Activated CD4-positive, alpha-beta T cell treated with anti-CD3 and anti-CD28 coated beads, Interleukin-2, amount 10 ng/mL, durations not matched to agents 7 days and 5 days (primary cell): ENCODE data around the gene PRIMPOL. TPM values are rescaled to one million over a fixed set of nuclear protein-coding genes. Genes with fewer than 3 reads are reported as not detected.
A peak's percentile ranks its signal among the peaks of the same experiment; 100 is the strongest.
"Not testable (repeated sequence)": the region's sequence is repeated elsewhere in the genome, so short reads cannot be mapped to it uniquely, and the experiment has no call there.

ENCODE experiments used
- CTCF ChIA-PET: fragments of 350-600 bp; sonication (Branson Sonifier 250); formaldehyde crosslinking; loops from one replicate; lab custom pipeline; 2021; ENCODE audit warnings: antibody characterized with exemption; lab: Charles Lee
- POLR2A ChIA-PET: fragments of 350-600 bp; sonication (Branson Sonifier 250); formaldehyde crosslinking; loops from one replicate; lab custom pipeline; 2021; ENCODE audit warnings: antibody characterized with exemption; lab: Charles Lee
- DNase-seq: peaks from one replicate; pipeline ENCODE4 v3.0.0-alpha.2; 2020
- H3K27ac Mint-ChIP-seq: one replicate; pipeline ENCODE4 v1.8.0; 2021; ENCODE audit warnings: mild to moderate bottlenecking, moderate library complexity, mixed read lengths
- H3K27me3 Mint-ChIP-seq: one replicate; pipeline ENCODE4 v1.8.0; 2021; ENCODE audit warnings: mixed read lengths
- H3K36me3 Mint-ChIP-seq: one replicate; pipeline ENCODE4 v1.8.0; 2021; ENCODE audit warnings: low read depth, mixed read lengths
- H3K4me1 Mint-ChIP-seq: one replicate; pipeline ENCODE4 v1.8.0; 2021; ENCODE audit warnings: mixed read lengths
- H3K4me3 Mint-ChIP-seq: one replicate; pipeline ENCODE4 v1.8.0; 2021; ENCODE audit warnings: mild to moderate bottlenecking, moderate library complexity, mixed read lengths
- H3K9me3 Mint-ChIP-seq: one replicate; pipeline ENCODE4 v1.8.0; 2021; ENCODE audit warnings: mixed read lengths
- total RNA-seq, 2 experiments: library from RNA; stranded (reverse); gene quantifications; one replicate each; pipeline ENCODE4 v1.2.3, GENCODE V29; 2021

PRIMPOL gene
- total RNA-seq, 2 experiments from 2014 or later, result 20.2 to 21.4 TPM

- peaks cover 71% of the 10 kb centered on the region for H3K4me1 Mint-ChIP-seq
- peaks cover 60% of the 10 kb centered on the region for H3K36me3 Mint-ChIP-seq
- H3K27me3 Mint-ChIP-seq, result no peaks in the 10 kb centered on the region
- no peaks in the 10 kb centered on the region for H3K9me3 Mint-ChIP-seq
- peak overlapping the region; percentile 29 for H3K27ac Mint-ChIP-seq
- ChIA-PET POLR2A (no interaction called here), CTCF (no interaction called here)
- peak; percentile 22 for DNase-seq
- H3K4me3 Mint-ChIP-seq, result peak overlapping the region; percentile 17
Measured at GRCh38 chr4:184644553-184645307, 4.8 kb upstream of the PRIMPOL start.

- CTCF ChIA-PET, result interaction anchor here (1.0 kb wide), 1 partner anchor 9 kb away, joined by 4 read pairs; no protein-coding TSS in a partner anchor
- H3K9me3 Mint-ChIP-seq, result no peaks in the 10 kb centered on the region
- peak overlapping the region; percentile 96 for H3K4me3 Mint-ChIP-seq
- POLR2A ChIA-PET, result interaction anchor here (0.6 kb wide), 1 partner anchor 139 kb away, joined by 4 read pairs; no protein-coding TSS in a partner anchor
- peaks cover 72% of the 10 kb centered on the region for H3K4me1 Mint-ChIP-seq
- H3K36me3 Mint-ChIP-seq, result peaks cover 58% of the 10 kb centered on the region
- DNase-seq, result no peak
- H3K27me3 Mint-ChIP-seq, result no peaks in the 10 kb centered on the region
- peak overlapping the region; percentile 54 for H3K27ac Mint-ChIP-seq
Measured at GRCh38 chr4:184645904-184646610, 3.5 kb upstream of the PRIMPOL start.

- Mint-ChIP-seq H3K27ac (peak overlapping the region; percentile 96), H3K27me3 (no peaks in the 10 kb centered on the region), H3K4me1 (peaks cover 71% of the 10 kb centered on the region), H3K9me3 (no peaks in the 10 kb centered on the region), H3K4me3 (peak overlapping the region; percentile 96), H3K36me3 (peaks cover 54% of the 10 kb centered on the region)
- POLR2A ChIA-PET, result interaction anchor here (1.0 kb wide), 1 partner anchor 173 kb away, joined by 3 read pairs; no protein-coding TSS in a partner anchor
- CTCF ChIA-PET, result interaction anchor here (0.7 to 3.5 kb wide), 6 partner anchors 12 to 382 kb away, joined by 3 to 8 read pairs (median 3); no protein-coding TSS in a partner anchor
- no peak for DNase-seq
Measured at GRCh38 chr4:184647266-184648053, 2.1 kb upstream of the PRIMPOL start.

GRCh38 chr4:184648054-184648312 is 1.6 kb upstream of the PRIMPOL start:
- Mint-ChIP-seq H3K36me3 (peaks cover 48% of the 10 kb centered on the region), H3K4me1 (peaks cover 67% of the 10 kb centered on the region)
- no peak for DNase-seq

GRCh38 chr4:184648313-184649025 is 1.1 kb upstream of the PRIMPOL start:
- Mint-ChIP-seq H3K9me3 (no peaks in the 10 kb centered on the region), H3K27me3 (no peaks in the 10 kb centered on the region), H3K27ac (peak overlapping the region; percentile 96), H3K4me3 (peak overlapping the region; percentile 96), H3K4me1 (peaks cover 66% of the 10 kb centered on the region), H3K36me3 (peaks cover 48% of the 10 kb centered on the region)
- peak; percentile 48 for DNase-seq
- ChIA-PET POLR2A (interaction anchor here (1.0 to 1.5 kb wide), 2 partner anchors 85 to 174 kb away, joined by 3 to 6 read pairs; partner anchors contain the start of gene CENPU), CTCF (interaction anchor here (0.5 to 3.5 kb wide), 6 partner anchors 11 to 1297 kb away, joined by 3 to 8 read pairs (median 4); no protein-coding TSS in a partner anchor)

More at GRCh38 chr4:184648054-184648312, 1.6 kb upstream of the PRIMPOL start:
- Mint-ChIP-seq H3K27ac (peak overlapping the region; percentile 96), H3K4me3 (peak overlapping the region; percentile 96), H3K9me3 (no peaks in the 10 kb centered on the region), H3K27me3 (no peaks in the 10 kb centered on the region)
- ChIA-PET CTCF (interaction anchor here (0.5 to 3.5 kb wide), 5 partner anchors 21 to 1297 kb away, joined by 3 to 8 read pairs (median 4); no protein-coding TSS in a partner anchor), POLR2A (interaction anchor here (1.0 kb wide), 1 partner anchor 173 kb away, joined by 3 read pairs; no protein-coding TSS in a partner anchor)

- H3K9me3 Mint-ChIP-seq, result no peaks in the 10 kb centered on the region
- H3K36me3 Mint-ChIP-seq, result peaks cover 45% of the 10 kb centered on the region
- no peak for DNase-seq
- H3K4me1 Mint-ChIP-seq, result peaks cover 56% of the 10 kb centered on the region
- no peaks in the 10 kb centered on the region for H3K27me3 Mint-ChIP-seq
- CTCF ChIA-PET, result interaction anchor here (0.5 to 3.5 kb wide), 6 partner anchors 14 to 386 kb away, joined by 3 to 8 read pairs (median 4); no protein-coding TSS in a partner anchor
- POLR2A ChIA-PET, result interaction anchor here (0.5 to 1.5 kb wide), 2 partner anchors 33 to 84 kb away, joined by 6 read pairs; partner anchors contain the start of gene CENPU
- peak overlapping the region; percentile 88 for H3K27ac Mint-ChIP-seq
- H3K4me3 Mint-ChIP-seq, result peak overlapping the region; percentile 87
Measured at GRCh38 chr4:184649971-184650855, 675 bp downstream of the PRIMPOL start.

GRCh38 chr4:184651899-184652298 is 2.4 kb downstream of the PRIMPOL start:
- Mint-ChIP-seq H3K27me3 (no peaks in the 10 kb centered on the region), H3K4me1 (peaks cover 41% of the 10 kb centered on the region), H3K9me3 (no peaks in the 10 kb centered on the region), H3K27ac (no peak overlapping the region), H3K4me3 (no peak overlapping the region), H3K36me3 (peaks cover 32% of the 10 kb centered on the region)
- CTCF ChIA-PET, result interaction anchor here (1.3 kb wide), 1 partner anchor 43 kb away, joined by 3 read pairs; no protein-coding TSS in a partner anchor
- DNase-seq, result no peak
- POLR2A ChIA-PET, result no interaction called here

- H3K9me3 Mint-ChIP-seq, H3K27me3 Mint-ChIP-seq, POLR2A ChIA-PET, H3K27ac Mint-ChIP-seq, CTCF ChIA-PET, H3K4me3 Mint-ChIP-seq, DNase-seq: not testable (repeated sequence)
- Mint-ChIP-seq H3K36me3 (peaks cover 28% of the 10 kb centered on the region), H3K4me1 (peaks cover 33% of the 10 kb centered on the region)
Measured at GRCh38 chr4:184652681-184653080, 3.1 kb downstream of the PRIMPOL start.

- no peaks in the 10 kb centered on the region for H3K9me3 Mint-ChIP-seq
- no peak for DNase-seq
- ChIA-PET POLR2A (no interaction called here), CTCF (interaction anchor here (1.4 kb wide), 1 partner anchor 11 kb away, joined by 3 read pairs; no protein-coding TSS in a partner anchor)
- H3K27me3 Mint-ChIP-seq, result no peaks in the 10 kb centered on the region
- H3K36me3 Mint-ChIP-seq, result peaks cover 22% of the 10 kb centered on the region
- H3K4me1 Mint-ChIP-seq, result peaks cover 26% of the 10 kb centered on the region
- no peak overlapping the region for H3K27ac Mint-ChIP-seq
- H3K4me3 Mint-ChIP-seq, result no peak overlapping the region
Measured at GRCh38 chr4:184653650-184654049, 4.1 kb downstream of the PRIMPOL start.

GRCh38 chr4:184655889-184656869 is 6.6 kb downstream of the PRIMPOL start:
- H3K4me1 Mint-ChIP-seq, result peaks cover 15% of the 10 kb centered on the region
- POLR2A ChIA-PET, result no interaction called here
- no peak overlapping the region for H3K4me3 Mint-ChIP-seq
- peaks cover 18% of the 10 kb centered on the region for H3K36me3 Mint-ChIP-seq
- CTCF ChIA-PET, result interaction anchor here (1.4 kb wide), 1 partner anchor 9 kb away, joined by 3 read pairs; no protein-coding TSS in a partner anchor
- no peaks in the 10 kb centered on the region for H3K27me3 Mint-ChIP-seq
- DNase-seq, result no peak
- H3K27ac Mint-ChIP-seq, result no peak overlapping the region
- no peaks in the 10 kb centered on the region for H3K9me3 Mint-ChIP-seq
